H1 (cell line): ENCODE measurements around the gene MXRA7. TPM values are rescaled to one million over a fixed set of nuclear protein-coding genes. Genes with fewer than 3 reads are reported as not detected.

Experiments used
- BRCA1 ChIP-seq: IDR thresholded peaks from 2 replicates; pipeline ENCODE4 v1.6.1; 2012; ENCODE audit warnings: low read depth, low read length, improper control_type of control experiment
- CTCF ChIP-seq, 3 experiments: IDR thresholded peaks; 1 replicate in 2 of 3; 2 replicates in 1 of 3; pipeline versions ENCODE4 v1.5.1 to v1.6.1; 2011; ENCODE audit warnings: low read length in 3 of 3, mild to moderate bottlenecking in 3 of 3, inconsistent platforms in 2 of 3, low read depth in 1 of 3, moderate library complexity in 1 of 3; ENCODE audit not compliant: insufficient read depth in 1 of 3; ENCODE audit errors: control extremely low read depth in 1 of 3
- GABPA ChIP-seq: IDR thresholded peaks from 2 replicates; pipeline ENCODE4 v1.6.1; 2011; ENCODE audit warnings: mild to moderate bottlenecking, low read length, moderate library complexity, borderline replicate concordance; ENCODE audit not compliant: insufficient read depth
- JUN ChIP-seq: IDR thresholded peaks from 2 replicates; pipeline ENCODE4 v1.6.1; 2011; ENCODE audit warnings: low read depth, mild to moderate bottlenecking, improper control_type of control experiment, low read length
- RBBP5 ChIP-seq: IDR thresholded peaks from 2 replicates; pipeline ENCODE4 v1.7.1; 2012; ENCODE audit warnings: low read depth, mild to moderate bottlenecking, inconsistent platforms, low read length, moderate library complexity, borderline replicate concordance
- SP1 ChIP-seq: IDR thresholded peaks from 2 replicates; pipeline ENCODE4 v1.6.1; 2011; ENCODE audit warnings: low read depth, low read length
- polyA plus RNA-seq, 7 experiments: library from polyadenylated mRNA; depleted of rRNA in 3 of 7; stranded (reverse) in 5 of 7; unstranded in 2 of 7; fragments of >200 nt in 5 of 7; fragments of 200-250 nt in 2 of 7; gene quantifications; 1 replicate in 5 of 7; 2 replicates in 1 of 7; 4 replicates in 1 of 7; pipeline versions ENCODE4 v1.2.1 to v1.2.3, GENCODE V29; 2011 to 2013; ENCODE audit warnings: missing spikeins in 2 of 7, mixed read lengths in 2 of 7
- total RNA-seq: library from RNA; stranded (reverse); fragmentation: NEBNext Ultra II Directional; extraction: Animal tissue kit (Norgen Biotek cat#: 25700); gene quantifications from 2 replicates; pipeline ENCODE4 v1.2.1, GENCODE V29; 2021
- TF ChIP-seq, protein P1 (sequence below): IDR thresholded peaks from 2 replicates; pipeline ENCODE4 v1.6.1; 2012; ENCODE audit warnings: inconsistent platforms

MXRA7 gene
- total and polyA plus RNA-seq, 2 of the 8 experiments (the other 6 are each of a cell fraction or from before 2014, with no cell fraction given) = 17.8 to 26.6 TPM

GRCh38 chr17:76657505-76658241 lies 53.1 kb downstream of the MXRA7 start (continued):
- TF ChIP-seq SP1 (no peak), RBBP5 (no peak), CTCF (IDR thresholded peaks at IDR 0.05; ENCODE audit: control extremely low read depth in 1 of 3, insufficient read depth in 1 of 3, low read depth in 1 of 3, low read length in 3 of 3) (no peak), BRCA1 (no peak), JUN (no peak), GABPA (no peak)
- TF ChIP-seq, protein P1, sequence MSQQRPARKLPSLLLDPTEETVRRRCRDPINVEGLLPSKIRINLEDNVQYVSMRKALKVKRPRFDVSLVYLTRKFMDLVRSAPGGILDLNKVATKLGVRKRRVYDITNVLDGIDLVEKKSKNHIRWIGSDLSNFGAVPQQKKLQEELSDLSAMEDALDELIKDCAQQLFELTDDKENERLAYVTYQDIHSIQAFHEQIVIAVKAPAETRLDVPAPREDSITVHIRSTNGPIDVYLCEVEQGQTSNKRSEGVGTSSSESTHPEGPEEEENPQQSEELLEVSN = no peak
